LNCAP (cell line): ENCODE data around the gene LGR5.

ENCODE experiments used
- CTCF ChIP-seq: fragments of 450-650 bp; IDR thresholded peaks from 2 replicates; pipeline ENCODE4 v1.5.1; 2017; ENCODE audit warnings: mild to moderate bottlenecking

Gene LGR5

GRCh38 chr12:71440345-71440762 is 756 bp downstream of the LGR5 start:
- TF ChIP-seq CTCF, result no peak

- TF ChIP-seq CTCF, result no peak
Observed at GRCh38 chr12:71440763-71441748, 1.5 kb downstream of the LGR5 start.

- peak; percentile 13; the same call in 1 of the 2 replicates for TF ChIP-seq CTCF
Observed at GRCh38 chr12:71441836-71442566, 2.4 kb downstream of the LGR5 start.

- no peak for TF ChIP-seq CTCF
Observed at GRCh38 chr12:71442567-71442931, 3.0 kb downstream of the LGR5 start.

- TF ChIP-seq CTCF, result no peak
Observed at GRCh38 chr12:71445071-71445470, 5.5 kb downstream of the LGR5 start.

GRCh38 chr12:71447691-71448132 is 8.1 kb downstream of the LGR5 start:
- TF ChIP-seq CTCF, result no peak

GRCh38 chr12:71448150-71448581 is 8.6 kb downstream of the LGR5 start:
- TF ChIP-seq CTCF, result no peak
